GM12878 (cell line): ENCODE results near the gene MARF1. TPM values are rescaled to one million over a fixed set of nuclear protein-coding genes. Genes with fewer than 3 reads are reported as not detected.

ENCODE experiments used
- ATAC-seq: fragments of 200-7000 bp; cut with Tn5 transposase; 3 replicates; pipeline ENCODE4 v1.9.1; 2020; ENCODE audit warnings: mild to moderate bottlenecking, moderate library complexity
- BruUV-seq: library from RNA; stranded (reverse); fragments of 400-500 nt; replicated peaks from 2 replicates; lab custom pipeline; 2021; lab: Mats Ljungman, UMichigan
- CTCF ChIA-PET: fragments of 300-600 bp; sonication (Branson Sonifier 250); formaldehyde crosslinking; extraction: SDS; loops from one replicate; lab custom pipeline; 2021; ENCODE audit warnings: inconsistent platforms; lab: Yijun Ruan, JAX
- POLR2A ChIA-PET: fragments of 350-600 bp; formaldehyde crosslinking; extraction: SDS; loops from one replicate; lab custom pipeline; 2021; ENCODE audit warnings: inconsistent platforms; lab: Charles Lee
- RAD21 ChIA-PET: fragments of 300-600 bp; sonication (Branson Sonifier 250); formaldehyde crosslinking; loops from one replicate; lab custom pipeline; 2023; ENCODE audit warnings: antibody characterized with exemption; ENCODE audit not compliant: unreplicated experiment; lab: Charles Lee
- SMC1A ChIA-PET: fragments of 300-600 bp; sonication (Branson Sonifier 250); formaldehyde crosslinking; loops from one replicate; lab custom pipeline; 2023; ENCODE audit not compliant: unreplicated experiment, uncharacterized antibody; lab: Charles Lee
- DNase-seq: peaks from one replicate; pipeline ENCODE4 v3.0.0-alpha.2; 2011; ENCODE audit warnings: low read depth, low spot score
- FAIRE-seq: peaks from 3 replicates; lab custom pipeline; 2011; peaks lifted over from hg19 to GRCh38; lab: Jason Lieb, UNC
- H2AFZ ChIP-seq: 2 replicates; pipeline ENCODE4 v1.6.0; 2011; ENCODE audit warnings: low read depth, low read length, control low read depth; ENCODE audit not compliant: control insufficient read depth
- H3K27ac ChIP-seq: 2 replicates; pipeline ENCODE4 v1.5.1; 2011; ENCODE audit warnings: control low read depth; ENCODE audit not compliant: control insufficient read depth, insufficient read depth
- H3K27me3 ChIP-seq, 2 experiments: replicated peaks in 1 of 2; 2 replicates each; pipeline versions ENCODE4 v1.6.0 to v1.6.1; 2011; ENCODE audit warnings: low read length in 1 of 2; ENCODE audit not compliant: control insufficient read depth in 2 of 2, insufficient read depth in 2 of 2
- H3K36me3 ChIP-seq, 2 experiments: 2 replicates each; pipeline ENCODE4 v1.5.1; 2011; ENCODE audit warnings: low read length in 1 of 2; ENCODE audit not compliant: control insufficient read depth in 2 of 2, insufficient read depth in 2 of 2
- H3K4me1 ChIP-seq: 2 replicates; pipeline ENCODE4 v1.6.1; 2011; ENCODE audit warnings: mild to moderate bottlenecking, low read length, moderate library complexity, mixed read lengths; ENCODE audit not compliant: control insufficient read depth, insufficient read depth
- H3K4me2 ChIP-seq: 2 replicates; pipeline ENCODE4 v1.6.0; 2011; ENCODE audit warnings: control low read depth; ENCODE audit not compliant: control insufficient read depth, insufficient read depth
- H3K4me3 ChIP-seq: fragments of 200-600 bp; sonication (generic); 2 replicates; pipeline ENCODE4 v1.5.1; 2016
- H3K79me2 ChIP-seq: 2 replicates; pipeline ENCODE4 v1.6.0; 2011; ENCODE audit warnings: low read length; ENCODE audit not compliant: control insufficient read depth, insufficient read depth
- H3K9ac ChIP-seq: 2 replicates; pipeline ENCODE4 v1.8.0; 2011; ENCODE audit warnings: low read length, control low read depth, mixed read lengths; ENCODE audit not compliant: control insufficient read depth, insufficient read depth
- H3K9me3 ChIP-seq: replicated peaks from 3 replicates; pipeline ENCODE4 v1.5.1; 2011; ENCODE audit warnings: mild to moderate bottlenecking, low read length; ENCODE audit not compliant: control insufficient read depth, insufficient read depth
- H4K20me1 ChIP-seq: 2 replicates; pipeline ENCODE4 v1.6.0; 2011; ENCODE audit not compliant: control insufficient read depth, insufficient read depth
- ESRRA ChIP-seq: IDR thresholded peaks from 2 replicates; pipeline ENCODE4 v1.6.1; 2012; ENCODE audit warnings: mild to moderate bottlenecking, low read length, improper control_type of control experiment
- KLF5 ChIP-seq: fragments of 450-650 bp; IDR thresholded peaks from 2 replicates; pipeline ENCODE4 v1.6.1; 2014; ENCODE audit warnings: mild to moderate bottlenecking; ENCODE audit not compliant: partially characterized antibody
- SIN3A ChIP-seq: IDR thresholded peaks from 2 replicates; pipeline ENCODE4 v1.6.1; 2012; ENCODE audit warnings: low read depth, low read length, improper control_type of control experiment
- STAT3 ChIP-seq: IDR thresholded peaks from 2 replicates; pipeline ENCODE4 v1.6.1; 2011; ENCODE audit warnings: low read depth, low read length, improper control_type of control experiment
- WGBS: methylation state at CpG from one replicate; pipeline ENCODE4 v1.1.6; 2016; ENCODE audit warnings: low lambda C conversion rate; ENCODE audit not compliant: insufficient replicate concordance, insufficient coverage; ENCODE audit errors: missing lambda C conversion rate; 5-methylcytosine and 5-hydroxymethylcytosine counted together
- in situ Hi-C: fragments of 300-500 bp; cut with MboI; formaldehyde crosslinking; loops from 9 replicates; pipeline ENCODE4 v1.14.3; 2018; ENCODE audit warnings: mixed read lengths
- intact Hi-C: fragments of 100-400 bp; cut with micrococcal nuclease; formaldehyde crosslinking; loops from one replicate; pipeline ENCODE4 v1.14.2; 2022; ENCODE audit not compliant: unreplicated experiment
- polyA plus RNA-seq, 11 experiments: library from polyadenylated mRNA; depleted of rRNA in 4 of 11; unstranded in 6 of 11; stranded (reverse) in 5 of 11; fragments of >200 nt; fragmentation: Nextera tagmentation in 4 of 11; fragmentation: Illumina TruSeq in 1 of 11; extraction: Ambion mirVana in 4 of 11; extraction: Trizol in 1 of 11; gene quantifications; 1 replicate in 1 of 11; 2 replicates in 10 of 11; pipeline versions ENCODE4 v1.2.1 to v1.2.3, GENCODE V29; 2011 to 2016; ENCODE audit warnings: inconsistent platforms in 2 of 11, missing spikeins in 2 of 11, low read depth in 1 of 11
- total RNA-seq, 4 experiments: library from RNA; depleted of rRNA in 3 of 4; stranded (reverse); fragments of >200 nt in 3 of 4; fragmentation: Illumina TruSeq in 1 of 4; extraction: Trizol in 1 of 4; gene quantifications; 2 replicates each; pipeline versions ENCODE4 v1.2.1 to v1.2.3, GENCODE V29; 2013 to 2021
- TF ChIP-seq, protein P1 (sequence below): fragments of 150-350 bp; IDR thresholded peaks from 2 replicates; pipeline ENCODE4 v1.6.1; 2014; ENCODE audit warnings: mild to moderate bottlenecking, low read depth, low read length

Gene MARF1
- total and polyA plus RNA-seq, 10 of the 15 experiments (the other 5 are each of a cell fraction or from before 2014, with no cell fraction given) = 4.5 to 40.1 (median 14.0) TPM

DNA sequence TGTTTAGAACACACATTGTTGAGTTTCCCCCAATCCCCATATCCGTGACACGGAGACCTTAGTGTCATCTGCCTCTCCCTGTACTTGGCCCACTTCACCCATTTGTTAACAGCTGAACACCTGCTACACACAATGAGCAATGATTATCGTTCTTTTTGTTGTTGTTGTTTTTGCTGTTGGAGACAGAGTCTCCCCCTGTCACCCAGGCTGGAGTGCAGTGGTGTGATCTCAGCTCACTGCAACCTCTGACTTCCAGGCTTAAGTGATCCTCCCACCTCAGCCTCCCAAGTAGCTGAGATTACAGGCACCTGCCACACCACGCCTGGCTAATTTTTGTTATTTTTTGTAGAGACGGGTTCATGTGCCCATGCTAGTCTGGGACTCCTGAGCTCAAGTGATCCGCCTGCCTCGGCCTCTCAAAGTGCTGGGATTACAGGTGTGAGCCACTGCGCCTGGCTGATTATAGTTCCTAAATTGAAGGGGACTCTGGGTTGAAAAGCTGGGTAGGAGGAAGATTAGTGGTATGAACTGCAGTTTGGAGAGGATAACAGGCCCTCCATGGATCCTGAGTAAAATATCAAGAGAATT lies 28.7 kb upstream of the MARF1 start:
- Histone ChIP-seq H4K20me1 (peaks cover 6% of the 10 kb centered on the region; the same call in 1 of the 2 replicates), H3K9ac (no peak overlapping the region), H3K4me3 (no peak overlapping the region), H3K4me2 (no peak overlapping the region), H2AFZ (no peak overlapping the region), H3K36me3 (peaks cover 37 to 44% of the 10 kb centered on the region in 2 experiments), H3K79me2 (peaks cover 5% of the 10 kb centered on the region), H3K27ac (no peak overlapping the region), H3K27me3 (no peaks in the 10 kb centered on the region), H3K4me1 (no peaks in the 10 kb centered on the region), H3K9me3 (no peaks in the 10 kb centered on the region)
- DNase-seq (no peak), ATAC-seq (no peak), FAIRE-seq (no peak)
- intact Hi-C loops = no loop called here
- CTCF ChIA-PET = interaction anchor here (1.1 to 1.4 kb wide), 2 partner anchors 11 to 24 kb away, joined by 3 to 4 read pairs; no protein-coding TSS in a partner anchor
- no TSS peak for BruUV-seq
- TF ChIP-seq, protein P1, sequence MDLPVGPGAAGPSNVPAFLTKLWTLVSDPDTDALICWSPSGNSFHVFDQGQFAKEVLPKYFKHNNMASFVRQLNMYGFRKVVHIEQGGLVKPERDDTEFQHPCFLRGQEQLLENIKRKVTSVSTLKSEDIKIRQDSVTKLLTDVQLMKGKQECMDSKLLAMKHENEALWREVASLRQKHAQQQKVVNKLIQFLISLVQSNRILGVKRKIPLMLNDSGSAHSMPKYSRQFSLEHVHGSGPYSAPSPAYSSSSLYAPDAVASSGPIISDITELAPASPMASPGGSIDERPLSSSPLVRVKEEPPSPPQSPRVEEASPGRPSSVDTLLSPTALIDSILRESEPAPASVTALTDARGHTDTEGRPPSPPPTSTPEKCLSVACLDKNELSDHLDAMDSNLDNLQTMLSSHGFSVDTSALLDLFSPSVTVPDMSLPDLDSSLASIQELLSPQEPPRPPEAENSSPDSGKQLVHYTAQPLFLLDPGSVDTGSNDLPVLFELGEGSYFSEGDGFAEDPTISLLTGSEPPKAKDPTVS = no peak
- TF ChIP-seq KLF5 (no peak), SIN3A (no peak), ESRRA (no peak), STAT3 (no peak)
- POLR2A ChIA-PET = interaction anchor here (1.1 to 1.7 kb wide), 2 partner anchors 21 to 41 kb away, joined by 3 to 4 read pairs; no protein-coding TSS in a partner anchor
- WGBS = 81% methylated on average over 8 of the region's 8 CpGs
- SMC1A ChIA-PET = interaction anchor here (1.1 to 1.2 kb wide), 2 partner anchors 10 to 19 kb away, joined by 3 to 5 read pairs; no protein-coding TSS in a partner anchor
- in situ Hi-C loops = no loop called here
- RAD21 ChIA-PET = interaction anchor here (1.5 kb wide), 1 partner anchor 36 kb away, joined by 3 read pairs; no protein-coding TSS in a partner anchor
